Activated CD8-positive, alpha-beta memory T cell treated with anti-CD3 and anti-CD28 coated beads, Interleukin-2, amount 50 U/mL, for 48 hours (primary cell): Measurements from ENCODE around the gene HSPA12A.

ENCODE experiments used
- DNase-seq: peaks from one replicate; pipeline ENCODE4 v3.0.0-alpha.2; 2020

HSPA12A gene

DNA sequence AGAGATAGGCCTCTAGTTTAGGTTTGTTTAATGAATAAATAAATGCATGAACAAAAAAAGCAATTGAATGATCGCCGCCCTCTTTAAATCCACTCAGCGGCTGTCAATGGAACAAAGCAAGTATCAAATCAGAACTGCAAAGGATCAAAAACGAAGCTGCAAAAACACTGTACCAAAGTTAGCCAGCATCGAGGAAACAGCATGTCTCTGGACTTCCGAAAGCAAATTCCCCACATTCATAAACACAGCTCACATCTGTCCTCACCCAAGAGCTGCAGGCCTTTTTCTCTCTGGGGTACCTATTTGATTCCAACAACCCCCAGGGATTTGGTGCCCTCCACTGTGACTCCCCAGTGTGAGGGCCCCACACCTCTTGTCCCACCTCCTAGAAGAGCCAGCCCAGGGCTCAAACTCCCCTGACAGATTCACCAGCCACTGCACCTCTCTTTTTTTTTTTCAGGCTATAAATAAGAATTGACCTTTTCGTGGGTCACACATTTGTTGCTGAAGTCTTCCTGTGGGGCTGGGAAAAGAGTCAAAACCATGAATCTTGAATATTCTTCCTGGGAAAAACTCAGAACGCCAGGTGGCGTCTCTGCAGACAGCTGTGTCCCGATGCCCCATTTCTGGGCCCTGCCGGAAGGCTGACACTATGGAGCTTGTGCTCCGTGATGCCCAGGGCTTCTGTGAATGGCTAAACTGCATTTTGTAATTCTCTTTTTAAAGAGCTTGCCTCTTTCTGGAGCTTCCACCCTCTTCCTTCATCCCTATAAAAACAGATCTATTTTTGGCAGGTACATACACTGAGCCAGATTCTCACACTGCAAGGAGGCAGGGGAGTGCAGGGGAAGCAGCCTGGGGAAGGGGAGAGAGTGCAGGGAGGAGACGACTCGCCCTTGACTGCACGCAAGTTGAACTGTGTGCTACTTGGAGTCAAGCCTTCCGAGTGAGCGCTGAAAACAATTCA is 51.7 kb downstream of the HSPA12A start:
- DNase-seq = no peak

DNA sequence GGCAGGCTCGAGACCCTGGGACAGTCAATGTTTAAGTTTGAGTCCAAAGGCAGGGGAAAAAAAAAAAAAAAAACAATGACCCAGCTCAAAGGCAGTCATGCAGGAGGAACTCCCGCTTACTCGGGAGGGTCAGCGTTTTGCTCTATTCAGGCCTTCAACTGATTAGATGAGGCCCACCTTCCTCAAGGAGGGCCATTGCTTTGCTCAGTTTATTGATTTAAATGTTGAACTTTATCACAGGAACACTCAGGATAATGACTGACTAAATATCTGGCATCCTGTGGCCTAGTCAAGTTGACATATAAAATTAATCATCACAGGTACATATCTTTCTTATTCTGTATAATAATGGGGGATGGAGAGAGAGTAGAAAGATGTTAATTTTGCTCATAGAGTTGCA is 52.6 kb downstream of the HSPA12A start:
- DNase-seq = no peak

GRCh38 chr10:116688741-116689495 is 53.4 kb downstream of the HSPA12A start:
- DNase-seq = no peak

DNA sequence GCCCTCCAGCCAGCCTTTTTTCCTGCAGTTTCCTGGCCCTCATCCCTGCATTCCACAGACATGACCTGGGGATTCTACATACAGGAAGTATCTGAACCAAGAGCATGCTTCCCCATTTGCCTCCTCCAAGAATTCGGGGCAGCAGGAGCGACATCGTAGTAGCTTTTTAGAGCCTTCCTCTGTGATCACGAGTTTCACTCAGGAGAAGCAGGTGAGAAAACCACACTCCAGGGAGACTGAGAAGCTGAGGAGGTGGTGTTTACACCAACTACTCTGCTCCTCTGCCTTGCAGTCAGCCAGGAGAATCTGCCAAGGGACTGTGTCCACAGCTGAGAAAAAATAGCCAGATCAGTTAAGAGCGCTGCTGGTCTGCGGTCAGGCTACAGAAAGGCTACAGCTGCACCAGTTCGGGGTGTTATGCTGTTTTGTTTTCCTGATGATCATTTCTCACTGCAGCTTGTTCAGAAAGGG is 54.1 kb downstream of the HSPA12A start:
- no peak for DNase-seq

GRCh38 chr10:116687633-116688032 is 54.7 kb downstream of the HSPA12A start:
- DNase-seq = no peak

DNA sequence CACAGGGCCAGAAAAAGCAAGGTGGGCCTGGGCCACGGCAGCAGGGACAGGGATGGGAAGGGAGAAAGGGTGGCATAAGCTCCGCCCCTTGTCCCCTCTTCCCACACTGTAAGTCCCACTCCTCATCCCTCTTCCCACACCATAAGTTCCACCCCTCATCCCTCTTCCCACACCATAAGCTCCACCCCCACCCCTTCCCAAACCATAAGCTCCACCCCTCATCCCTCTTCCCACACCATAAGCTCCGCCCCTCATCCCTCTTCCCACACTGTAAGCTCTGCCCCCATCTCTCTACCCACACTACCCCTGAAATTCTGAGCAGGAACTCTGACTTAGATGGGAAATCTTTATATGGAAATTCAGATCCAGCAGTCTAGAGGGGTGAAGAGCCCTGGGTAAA is 55.7 kb downstream of the HSPA12A start:
- no peak for DNase-seq

DNA sequence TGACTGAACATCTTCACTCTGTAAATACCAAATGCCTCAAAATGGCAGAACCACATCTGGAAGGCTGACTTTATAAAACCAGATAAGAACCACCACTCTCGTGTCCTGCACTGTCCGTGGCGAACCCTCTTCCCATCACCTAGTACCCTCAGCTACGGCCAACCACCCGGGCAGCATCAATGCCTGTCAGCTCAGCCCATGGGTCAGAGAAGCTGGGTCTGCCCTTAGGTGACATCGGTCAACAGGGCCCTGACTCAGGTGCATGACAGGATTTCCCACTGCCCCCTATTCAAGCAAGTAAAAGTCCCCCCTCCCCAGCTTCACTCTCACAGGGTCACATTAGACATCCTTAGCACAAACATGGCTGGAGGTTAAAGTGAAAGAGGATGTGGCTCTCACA is 56.6 kb downstream of the HSPA12A start:
- no peak for DNase-seq

DNA sequence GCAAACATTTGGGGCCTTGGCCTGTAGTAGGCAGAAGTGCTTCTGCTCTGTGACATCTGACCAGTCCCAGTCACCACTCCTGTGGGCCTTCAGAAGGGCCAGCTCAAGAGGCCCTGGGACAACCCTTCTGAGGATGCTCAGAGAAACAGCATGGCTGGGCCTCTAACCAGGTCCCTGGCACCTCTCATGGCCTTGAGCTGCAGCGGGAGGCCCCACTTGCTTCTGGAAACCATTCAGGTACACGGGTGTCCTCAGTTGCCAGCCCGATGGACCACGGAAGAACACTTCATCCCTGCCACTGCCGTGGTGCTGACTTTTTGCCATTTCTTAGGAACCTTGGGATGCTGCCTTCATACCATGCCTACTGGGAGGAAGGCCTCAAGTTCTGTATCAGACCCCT is 57.6 kb downstream of the HSPA12A start:
- no peak for DNase-seq

- DNase-seq = no peak
Observed at GRCh38 chr10:116683821-116684220, 58.5 kb downstream of the HSPA12A start.

DNA sequence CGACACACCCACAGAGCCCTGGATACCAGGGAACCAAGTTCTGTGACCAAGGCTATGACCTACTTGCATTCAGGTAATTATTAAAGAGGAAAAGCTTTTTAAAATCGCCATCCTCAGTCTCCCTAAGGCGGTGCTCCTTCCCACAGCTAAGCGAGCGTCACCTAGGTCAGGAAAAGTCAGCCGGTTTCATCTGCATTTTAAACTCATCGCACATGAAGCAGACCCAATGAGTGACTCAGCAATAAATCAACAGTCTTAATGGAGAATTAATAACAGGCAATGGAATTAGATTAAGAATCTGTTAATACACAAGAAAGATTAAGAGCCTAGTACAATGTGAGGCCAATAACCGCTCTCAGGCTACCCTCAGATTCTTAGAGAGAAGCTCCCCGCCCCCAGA is 59.2 kb downstream of the HSPA12A start:
- no peak for DNase-seq

- DNase-seq = no peak
Observed at GRCh38 chr10:116679351-116679750, 63.0 kb downstream of the HSPA12A start.

- DNase-seq = no peak
Observed at GRCh38 chr10:116676633-116677032, 65.7 kb downstream of the HSPA12A start.

DNA sequence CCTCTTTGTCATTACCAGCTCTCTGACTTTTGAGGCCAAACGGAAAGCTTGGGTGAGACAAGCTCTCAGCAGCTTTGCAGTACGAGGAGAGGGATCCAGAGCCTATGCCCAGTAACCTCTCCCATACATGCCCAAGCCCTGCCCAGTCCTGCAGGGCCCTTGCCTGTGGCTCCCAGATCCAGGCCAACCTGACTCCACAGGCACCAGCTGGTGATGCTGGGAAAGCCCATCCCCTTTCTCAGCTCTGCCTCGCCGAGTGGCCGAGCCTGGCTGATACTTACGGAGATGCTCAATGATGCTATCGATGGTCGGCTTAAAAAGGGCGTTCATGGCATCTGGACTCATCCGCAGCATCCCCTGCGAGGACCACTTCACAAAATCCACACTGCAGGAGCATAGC is 66.2 kb downstream of the HSPA12A start:
- no peak for DNase-seq

GRCh38 chr10:116674901-116675423 is 67.4 kb downstream of the HSPA12A start:
- DNase-seq = no peak

DNA sequence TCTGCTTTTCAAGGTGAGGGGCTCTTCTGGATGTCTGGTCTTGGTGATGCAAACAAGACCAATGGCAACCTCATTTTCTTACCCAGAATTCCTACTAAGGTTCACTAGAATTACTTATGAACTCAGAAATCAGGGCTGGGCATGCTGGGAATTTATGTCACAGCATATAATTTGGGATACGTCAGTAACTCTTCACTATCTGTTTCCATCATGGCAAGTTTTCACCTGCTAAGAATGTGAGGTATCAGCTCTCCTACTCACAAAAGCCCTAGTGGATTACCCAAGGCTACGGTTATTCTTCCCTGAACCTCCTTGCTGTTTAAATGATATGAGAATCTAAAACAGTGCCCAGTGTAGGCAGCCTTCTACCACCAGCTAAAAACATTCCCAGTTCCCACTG is 68.5 kb downstream of the HSPA12A start:
- DNase-seq = no peak

DNA sequence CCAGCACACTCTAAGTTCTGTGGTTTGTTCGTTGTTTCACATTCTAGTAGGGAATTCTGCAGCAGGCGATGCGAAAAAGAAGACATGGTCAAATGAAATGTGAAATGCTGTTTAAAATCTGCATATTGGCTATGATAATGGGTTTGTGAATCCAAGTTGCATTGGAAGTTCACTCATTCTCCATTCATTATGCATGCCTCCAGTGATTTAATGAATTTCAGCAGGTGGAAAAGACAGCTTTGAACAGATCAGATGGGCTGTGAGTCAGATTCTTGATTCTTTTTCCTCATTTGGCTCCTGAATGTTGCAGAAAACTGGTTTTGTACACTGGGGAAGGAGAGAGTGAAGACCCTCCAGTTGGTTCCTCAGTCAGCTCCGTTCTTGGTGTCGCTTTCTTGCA is 69.5 kb downstream of the HSPA12A start:
- no peak for DNase-seq

DNA sequence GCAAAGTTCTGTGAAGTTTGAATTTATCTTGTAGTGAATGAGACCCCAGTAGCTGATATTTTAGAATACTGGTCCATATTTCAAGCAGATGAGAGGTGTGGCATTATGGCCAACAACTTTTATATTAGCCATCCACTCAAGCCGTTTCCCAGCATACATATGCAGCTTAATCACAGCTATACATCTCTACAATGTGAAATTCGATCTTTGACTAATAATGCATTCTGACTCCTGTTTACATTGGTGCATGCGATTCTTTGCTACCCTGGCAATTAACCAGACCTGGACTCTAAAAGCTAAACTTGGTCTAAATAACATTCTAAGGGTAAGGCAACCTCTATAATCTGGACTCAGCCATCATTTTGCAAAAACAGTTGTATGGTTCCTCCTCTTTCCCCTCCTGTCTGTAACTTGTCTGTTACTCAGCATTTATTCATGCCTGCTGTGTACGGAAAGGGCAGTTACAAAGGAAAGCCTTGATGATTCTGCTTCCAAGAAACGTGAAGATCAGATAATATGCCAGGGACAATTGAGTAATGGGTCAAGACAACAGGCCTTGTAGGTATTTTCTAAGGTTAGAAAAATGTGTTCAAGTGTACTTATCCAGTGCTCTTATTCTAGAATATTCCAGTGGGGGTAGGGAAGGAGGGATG is 71.0 kb downstream of the HSPA12A start:
- no peak for DNase-seq

DNA sequence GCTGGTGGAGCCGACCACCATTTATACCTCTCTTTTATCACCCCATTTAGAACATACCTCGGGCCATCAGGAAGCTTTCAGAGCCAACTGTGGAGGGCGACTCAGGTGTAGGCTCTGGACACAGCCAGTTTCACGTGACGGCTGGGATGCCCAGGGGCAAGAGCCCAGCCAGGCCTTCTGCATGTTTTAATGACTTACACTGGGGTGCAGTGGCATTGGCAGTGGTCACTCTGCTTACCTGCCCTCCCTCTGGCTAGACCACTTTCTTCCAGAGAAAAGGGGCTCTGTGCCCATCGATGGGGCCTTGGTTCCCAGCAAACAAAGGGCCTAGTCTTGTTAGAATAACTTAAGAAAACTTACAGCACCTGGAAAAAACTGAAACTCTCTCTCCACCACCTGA is 71.7 kb downstream of the HSPA12A start:
- no peak for DNase-seq

DNA sequence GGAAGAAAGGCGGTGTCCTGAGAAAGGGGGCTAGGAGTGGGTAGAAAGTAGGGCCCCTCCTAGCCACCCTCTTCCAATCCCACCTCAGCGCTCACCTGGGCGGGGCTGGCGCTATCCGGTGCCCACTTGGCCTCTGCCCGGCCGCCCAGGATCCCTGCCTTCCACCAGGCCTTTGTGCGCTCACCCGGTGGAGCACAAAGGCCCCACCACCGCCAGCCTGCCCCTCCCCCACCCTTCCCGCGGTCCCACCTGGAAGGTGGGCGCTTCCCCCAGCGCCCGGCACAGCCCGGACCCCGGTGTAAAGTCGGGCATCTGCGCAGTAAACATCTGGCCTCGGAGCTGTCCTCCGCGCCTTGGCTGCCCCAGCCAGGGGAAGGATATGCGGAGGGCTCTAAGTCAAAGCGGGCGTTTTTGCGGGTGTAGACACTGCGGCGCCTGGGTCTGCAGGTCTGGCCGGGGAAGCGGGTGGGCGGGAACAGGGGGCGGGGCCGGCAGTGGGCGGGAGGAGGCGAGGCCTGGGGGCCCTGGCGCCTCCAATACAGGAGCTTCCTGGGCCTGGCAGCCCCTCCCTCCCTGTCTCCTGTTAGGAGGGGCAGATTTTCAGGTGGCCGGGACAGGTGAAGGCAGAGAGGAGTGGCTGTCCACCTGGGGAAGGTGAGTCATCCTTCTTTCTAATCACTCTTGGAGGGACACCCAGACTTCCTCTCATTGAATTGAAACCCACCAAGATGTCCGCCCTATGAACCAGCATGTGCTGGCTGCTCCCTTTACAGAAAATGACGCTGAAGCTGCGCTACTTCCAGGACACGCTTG is 72.3 kb downstream of the HSPA12A start:
- no peak for DNase-seq

DNA sequence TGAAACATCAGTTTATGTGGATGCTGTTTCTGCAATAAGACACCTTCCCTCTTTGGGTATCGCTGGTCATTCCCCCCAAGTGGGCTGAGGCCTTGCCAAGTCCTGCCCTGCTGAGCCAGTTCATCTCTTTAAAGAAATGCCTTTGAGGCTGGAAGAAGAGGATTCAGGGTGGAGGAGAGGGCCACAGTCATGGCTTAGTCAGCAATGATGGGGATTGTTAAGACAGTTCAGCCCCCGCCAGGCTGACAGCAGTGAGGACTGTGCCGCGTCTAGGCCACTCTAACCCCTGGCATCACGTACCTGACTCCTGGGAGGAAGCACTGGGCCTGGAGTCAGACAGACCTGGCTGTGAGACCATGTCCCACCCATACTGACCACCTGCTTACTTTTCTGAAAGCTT is 73.3 kb downstream of the HSPA12A start:
- DNase-seq = no peak

- DNase-seq = no peak
Observed at GRCh38 chr10:116668446-116668845, 73.9 kb downstream of the HSPA12A start.

- DNase-seq = no peak
Observed at GRCh38 chr10:116668018-116668417, 74.3 kb downstream of the HSPA12A start.
